NCI-H128 (cell line): ENCODE results near the gene SPATA12.

Source experiments
- DNase-seq: peaks from one replicate; lab custom pipeline; 2025; ENCODE audit not compliant: unreplicated experiment; lab: John Stamatoyannopoulos, UW

The SPATA12 gene, protein sequence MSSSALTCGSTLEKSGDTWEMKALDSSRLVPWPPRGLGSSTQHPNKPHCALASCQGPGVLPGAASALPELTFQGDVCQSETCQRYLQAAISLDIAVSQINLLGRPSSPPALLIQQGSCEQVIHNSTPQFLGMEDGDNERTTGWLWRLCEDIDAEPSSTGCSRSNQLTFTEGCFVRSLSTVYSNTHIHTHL

DNA sequence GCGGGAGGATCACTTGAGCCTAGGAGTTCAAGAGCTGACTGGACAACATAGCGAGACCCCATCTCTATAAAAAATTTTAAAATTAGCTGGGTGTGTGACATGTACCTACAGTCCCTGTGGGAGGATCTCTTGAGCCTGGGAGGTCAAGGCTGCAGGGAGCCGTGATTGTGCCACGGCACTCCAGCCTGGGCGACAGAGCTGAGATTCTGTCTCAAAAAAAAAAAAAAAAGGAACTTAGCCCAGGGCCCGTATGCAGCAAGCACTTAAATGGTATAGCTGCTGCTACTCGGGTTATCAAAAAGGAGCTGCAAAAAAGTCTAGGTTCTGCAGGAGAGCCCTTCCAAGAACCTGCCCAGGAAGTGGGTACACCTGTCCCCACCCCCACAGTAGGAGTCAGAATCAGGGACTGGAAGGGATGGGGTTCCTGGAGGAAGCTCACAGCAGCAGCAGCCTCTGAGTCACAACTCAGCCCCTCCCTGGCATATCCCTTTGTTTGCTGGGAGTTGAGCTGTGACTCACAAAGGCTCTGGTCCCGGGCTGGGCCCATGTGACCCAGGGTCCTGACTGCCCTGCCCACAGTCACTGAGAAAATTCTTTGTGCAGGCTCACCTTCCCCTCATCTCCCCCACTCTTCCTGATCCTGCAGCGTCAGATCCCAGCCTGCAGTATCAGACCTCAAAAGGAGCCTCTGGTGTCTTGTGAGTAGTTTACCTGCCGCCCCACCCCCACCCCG is at the start of gene SPATA12:
TSS of gene SPATA12 (plus strand) at position 576 of the 733 bp plus-strand sequence. CDS start 13,031 bp downstream, outside the sequence.
- no peak for DNase-seq

GRCh38 chr3:57011022-57011421 is 49.4 kb upstream of the SPATA12 start:
- no peak for DNase-seq

GRCh38 chr3:57012847-57013246 is 47.6 kb upstream of the SPATA12 start:
- DNase-seq = no peak

DNA sequence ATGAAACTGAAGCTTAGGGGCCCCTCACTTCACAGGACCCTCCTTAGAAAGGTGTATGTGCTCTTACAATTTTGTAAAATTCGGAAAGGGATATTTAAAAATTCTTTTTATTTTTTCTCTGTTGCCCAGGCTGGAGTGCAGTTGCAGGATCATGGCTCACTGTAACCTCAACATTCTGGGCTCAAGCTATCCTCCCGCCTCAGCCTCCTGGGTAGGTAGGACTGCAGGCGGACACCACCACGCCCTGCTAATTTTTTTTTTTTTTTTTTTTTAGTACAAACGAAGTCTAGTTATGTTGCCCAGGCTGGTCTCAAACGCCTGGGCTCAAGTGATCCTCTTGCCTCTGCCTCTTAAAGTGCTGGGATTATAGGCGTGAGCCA is 45.1 kb upstream of the SPATA12 start:
- no peak for DNase-seq

GRCh38 chr3:57015912-57016311 is 44.6 kb upstream of the SPATA12 start:
- DNase-seq = no peak

GRCh38 chr3:57017459-57017845 is 43.0 kb upstream of the SPATA12 start:
- no peak for DNase-seq

- no peak for DNase-seq
Measured at GRCh38 chr3:57018246-57018645, 42.2 kb upstream of the SPATA12 start.

GRCh38 chr3:57019057-57019456 is 41.4 kb upstream of the SPATA12 start:
- no peak for DNase-seq

- DNase-seq = no peak
Measured at GRCh38 chr3:57025237-57025636, 35.2 kb upstream of the SPATA12 start.

DNA sequence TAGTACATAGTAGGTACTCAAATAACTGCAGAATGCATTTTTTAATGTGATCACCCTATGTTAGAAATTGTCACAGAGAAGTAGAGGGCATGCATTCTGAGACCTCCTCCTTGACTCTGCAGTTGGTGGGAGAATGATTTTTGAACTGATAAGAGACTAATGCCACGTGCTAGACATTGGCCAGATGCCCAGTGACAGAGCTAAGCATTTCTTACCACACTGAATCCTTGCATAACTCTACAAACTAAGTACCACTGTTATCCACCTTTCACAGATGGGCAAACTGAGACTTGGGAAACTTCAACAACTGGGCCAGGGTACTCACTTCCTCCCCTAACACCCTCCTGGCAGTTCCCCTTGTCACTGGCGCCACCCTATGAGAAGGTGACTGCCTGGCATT is 33.5 kb upstream of the SPATA12 start:
- no peak for DNase-seq

DNA sequence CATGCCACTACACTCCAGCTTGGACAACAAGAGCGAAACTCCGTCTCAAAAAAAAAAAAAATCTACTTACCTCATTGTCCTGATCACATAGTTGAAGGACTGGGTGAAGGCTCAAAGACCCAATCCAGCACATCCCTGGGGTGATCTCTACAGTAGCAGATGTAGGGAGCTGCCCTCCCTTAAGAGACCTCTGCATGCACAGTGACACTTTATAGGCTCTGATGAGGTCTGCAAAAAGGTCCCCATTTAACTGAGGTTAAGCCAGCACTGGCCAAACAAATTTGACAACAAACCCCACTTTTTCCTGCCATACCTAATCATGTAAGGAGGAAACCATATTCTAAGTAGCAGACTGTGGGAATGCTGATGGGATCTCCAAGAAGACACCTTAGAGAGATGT is 31.1 kb upstream of the SPATA12 start:
- no peak for DNase-seq

- no peak for DNase-seq
Measured at GRCh38 chr3:57029924-57030323, 30.5 kb upstream of the SPATA12 start.

GRCh38 chr3:57030721-57031120 is 29.7 kb upstream of the SPATA12 start:
- no peak for DNase-seq

DNA sequence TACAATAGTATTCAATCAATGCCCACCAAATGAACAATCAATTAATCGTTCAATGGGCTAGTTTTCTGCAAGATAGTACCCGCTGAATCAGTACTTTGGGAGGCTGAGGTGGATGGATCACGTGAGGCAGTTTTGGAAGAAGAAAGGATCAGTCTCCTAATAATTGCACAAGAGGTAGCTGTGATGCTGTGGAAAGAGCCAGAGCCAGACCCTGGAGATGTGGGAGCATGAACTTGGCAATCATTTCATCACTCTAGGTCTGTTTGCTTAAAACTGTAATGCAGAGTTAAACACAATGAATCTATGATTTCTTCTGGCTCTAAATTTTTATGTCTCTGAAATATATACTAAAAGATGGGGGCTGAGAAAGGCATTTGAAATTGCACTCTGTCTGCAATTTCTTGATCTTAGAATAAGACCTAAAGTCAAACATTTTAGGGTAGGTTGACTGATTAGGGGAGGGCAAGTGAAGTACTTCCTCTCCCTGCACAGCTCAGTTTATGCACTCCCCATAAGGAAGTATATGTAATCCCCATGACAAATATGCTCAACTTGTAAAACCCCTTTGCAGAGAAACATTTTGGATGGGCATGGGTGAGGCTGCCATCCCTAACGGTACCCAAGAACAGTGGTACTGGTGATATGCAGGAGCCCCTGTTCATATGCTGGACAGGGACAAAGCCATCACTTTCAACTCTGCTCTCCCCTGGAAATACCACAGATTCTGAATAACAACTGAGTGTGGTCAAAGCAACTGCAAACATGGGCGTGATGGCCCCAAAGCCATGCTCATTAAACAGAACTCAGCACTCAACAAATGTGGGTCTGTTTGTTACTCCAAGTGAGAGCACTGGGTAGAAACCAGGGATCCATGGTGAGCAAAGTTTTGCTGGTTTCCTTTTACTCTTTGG is 28.6 kb upstream of the SPATA12 start:
- no peak for DNase-seq

GRCh38 chr3:57036952-57037351 is 23.5 kb upstream of the SPATA12 start:
- DNase-seq = no peak

DNA sequence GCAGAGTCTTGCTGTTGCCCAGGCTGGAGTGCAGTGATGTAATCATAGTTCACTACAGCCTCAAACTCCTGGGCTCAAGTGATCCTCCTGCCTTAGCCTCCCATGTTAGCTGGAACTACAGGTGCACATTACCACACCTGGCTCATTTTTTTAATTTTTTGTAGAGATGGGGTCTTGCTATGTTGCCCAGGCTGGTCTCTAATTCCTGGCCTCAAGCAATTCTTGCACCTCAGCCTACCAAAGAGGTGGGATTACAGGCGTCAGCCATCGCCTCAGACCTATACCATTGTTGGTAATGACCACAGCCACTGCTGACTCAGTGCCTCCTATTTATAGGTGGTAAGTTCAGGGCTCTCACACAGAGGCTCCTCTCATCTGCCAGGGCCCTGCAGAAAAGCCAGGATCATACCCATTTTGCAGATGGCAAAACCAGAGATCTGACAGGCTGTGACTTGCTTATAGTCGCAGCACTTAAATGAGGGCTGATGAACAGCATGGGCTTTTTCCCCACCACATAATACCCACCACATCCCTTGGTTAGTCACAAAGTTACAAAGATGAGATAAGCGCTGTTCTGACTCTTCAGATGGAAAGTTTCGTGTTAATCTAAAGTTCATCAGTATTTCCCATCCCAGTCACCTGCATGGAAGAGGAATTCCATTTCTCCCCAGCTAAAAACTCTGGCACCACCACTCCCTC is 21.8 kb upstream of the SPATA12 start:
- DNase-seq = no peak

DNA sequence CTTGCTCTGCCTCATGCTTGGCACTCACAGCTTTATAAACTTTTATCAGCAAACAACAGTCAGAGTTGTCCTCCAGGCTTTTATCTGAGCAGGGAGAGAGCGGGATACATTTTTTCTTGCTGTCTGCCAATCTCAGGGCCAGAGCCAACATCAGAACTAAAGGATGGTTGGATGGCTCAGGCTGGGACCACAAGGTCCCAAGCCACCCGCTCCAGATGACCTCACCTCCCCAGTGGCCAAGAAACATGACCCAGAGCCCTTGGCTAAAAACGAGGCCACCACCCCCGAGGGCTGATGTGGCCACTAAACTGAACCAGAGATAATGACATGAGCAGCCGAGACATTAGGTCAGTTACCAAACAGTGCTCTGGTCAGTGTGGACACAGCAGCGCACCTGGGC is 18.8 kb upstream of the SPATA12 start:
- DNase-seq = no peak

DNA sequence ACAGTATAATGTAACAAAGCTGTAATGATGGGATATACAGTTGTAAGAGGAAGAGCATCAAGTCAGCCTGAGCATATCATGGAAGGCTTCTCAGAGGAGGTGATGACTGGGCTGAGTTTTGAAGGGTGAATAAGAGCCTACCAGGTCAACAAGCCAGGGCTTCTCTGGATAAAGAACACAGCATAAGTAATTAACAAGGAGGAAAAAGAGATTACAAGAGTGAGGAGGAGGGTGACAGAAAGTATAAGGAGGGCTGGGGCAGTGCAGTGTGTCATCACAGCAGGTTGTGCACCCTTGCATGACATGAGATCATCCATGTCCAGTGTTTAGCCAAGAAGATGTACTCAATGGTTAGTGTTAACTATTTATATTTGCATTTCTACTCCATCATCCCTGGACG is 16.9 kb upstream of the SPATA12 start:
- DNase-seq = no peak

- no peak for DNase-seq
Measured at GRCh38 chr3:57046101-57046765, 14.2 kb upstream of the SPATA12 start.

DNA sequence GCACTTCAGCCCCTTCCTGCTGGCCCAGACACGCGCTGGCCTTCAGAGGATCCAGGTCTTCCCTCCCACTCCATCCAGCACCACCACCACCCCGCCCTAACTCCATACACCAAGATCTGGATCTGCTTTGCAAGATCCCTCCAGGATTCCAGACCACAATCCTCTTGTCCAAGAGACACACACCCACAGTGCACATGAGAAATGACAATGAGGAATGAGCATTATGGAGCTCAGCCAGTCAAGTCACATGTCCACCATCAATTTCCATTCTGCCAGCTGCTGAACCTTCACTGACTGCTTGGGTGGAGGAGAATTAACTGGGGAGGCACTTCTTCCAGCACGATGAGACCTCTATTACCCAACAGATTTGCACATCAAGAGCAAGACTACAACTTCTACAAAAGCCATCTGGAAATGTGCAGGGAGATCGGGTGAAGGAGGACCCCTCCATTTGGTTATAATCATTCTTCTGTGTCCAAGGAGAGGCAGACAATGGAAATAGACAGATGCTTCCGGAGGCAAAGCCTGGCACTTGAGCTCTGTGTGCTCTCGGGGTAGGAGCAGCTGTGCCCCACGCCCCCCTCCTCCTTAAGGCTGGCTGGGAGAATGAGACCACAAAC is 12.3 kb upstream of the SPATA12 start:
- no peak for DNase-seq
